GM23248 (cell line): Measurements from ENCODE around the gene PTPRD.

Experiments used
- EZH2 ChIP-seq: fragments of 200-600 bp; sonication (generic); IDR thresholded peaks from 2 replicates; pipeline ENCODE4 v1.6.1; 2018; ENCODE audit warnings: antibody characterized with exemption, mild to moderate bottlenecking; ENCODE audit not compliant: insufficient read depth, poor library complexity, severe bottlenecking
- EZH2phosphoT487 ChIP-seq: fragments of 200-600 bp; sonication (generic); IDR thresholded peaks from 2 replicates; pipeline ENCODE4 v1.6.1; 2018; ENCODE audit warnings: antibody characterized with exemption, moderate library complexity, mild to moderate bottlenecking, low read depth; ENCODE audit not compliant: insufficient read depth

DNA sequence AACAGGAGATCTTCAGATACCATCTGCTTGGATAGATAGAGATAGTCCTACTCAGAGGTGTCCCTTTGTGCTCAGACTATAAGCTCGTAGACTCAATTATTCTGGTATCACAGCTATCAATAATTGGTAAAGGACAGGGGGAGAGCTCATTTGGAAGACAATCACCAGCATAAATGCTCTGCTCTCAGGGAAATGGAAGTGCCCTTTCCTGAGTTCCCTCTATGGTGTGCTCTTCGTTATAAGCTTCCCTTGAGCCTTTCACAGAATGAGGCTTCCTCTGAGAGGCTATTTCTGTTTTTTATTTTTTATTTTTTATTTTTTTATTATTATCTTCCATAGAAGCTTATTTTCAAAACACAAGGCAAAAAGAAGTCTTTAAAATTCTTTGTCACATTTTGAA lies 1657.5 kb downstream of the PTPRD start:
- TF ChIP-seq EZH2phosphoT487 = no peak
- no peak for TF ChIP-seq EZH2
